ENCODE data around the gene PITPNC1. TPM values are rescaled to one million over a fixed set of nuclear protein-coding genes. Genes with fewer than 3 reads are reported as not detected.

PITPNC1 gene
- total RNA-seq, 1 donor from 2014 or later = 40.3 TPM

GRCh38 chr17:67474081-67474661, 97.1 kb downstream of the PITPNC1 start:
- Mint-ChIP-seq H3K27me3 (ENCODE audit: unreplicated experiment) (no peaks in the 10 kb centered on the region), H3K36me3 (ENCODE audit: unreplicated experiment) (peaks cover 9% of the 10 kb centered on the region), H3K27ac (ENCODE audit: unreplicated experiment) (no peak overlapping the region), H3K9me3 (ENCODE audit: unreplicated experiment) (peaks cover 4% of the 10 kb centered on the region), H3K4me1 (ENCODE audit: low read depth, unreplicated experiment) (peaks cover 18% of the 10 kb centered on the region), H3K4me3 (ENCODE audit: unreplicated experiment) (no peak overlapping the region)
- no peak for TF ChIP-seq CTCF (IDR thresholded peaks at IDR 0.05; ENCODE audit: partially characterized antibody, unreplicated experiment)
- DNase-seq = no peak

- peaks cover 22% of the 10 kb centered on the region for H3K4me1 Mint-ChIP-seq (ENCODE audit: low read depth, unreplicated experiment)
- H3K27me3 Mint-ChIP-seq (ENCODE audit: unreplicated experiment) = no peaks in the 10 kb centered on the region
- peaks cover 9% of the 10 kb centered on the region for H3K36me3 Mint-ChIP-seq (ENCODE audit: unreplicated experiment)
- H3K4me3 Mint-ChIP-seq (ENCODE audit: unreplicated experiment) = no peak overlapping the region
- DNase-seq = peak; percentile 80
- TF ChIP-seq CTCF (IDR thresholded peaks at IDR 0.05; ENCODE audit: partially characterized antibody, unreplicated experiment) = peak; percentile 27
- H3K27ac Mint-ChIP-seq (ENCODE audit: unreplicated experiment) = peak overlapping the region; percentile 53
- H3K9me3 Mint-ChIP-seq (ENCODE audit: unreplicated experiment) = peaks cover 4% of the 10 kb centered on the region
Observed at GRCh38 chr17:67475161-67475937, 98.3 kb downstream of the PITPNC1 start.

GRCh38 chr17:67476787-67477335, 99.8 kb downstream of the PITPNC1 start:
- Mint-ChIP-seq H3K27me3 (ENCODE audit: unreplicated experiment) (no peaks in the 10 kb centered on the region), H3K27ac (ENCODE audit: unreplicated experiment) (no peak overlapping the region), H3K4me1 (ENCODE audit: low read depth, unreplicated experiment) (peaks cover 22% of the 10 kb centered on the region), H3K9me3 (ENCODE audit: unreplicated experiment) (peaks cover 4% of the 10 kb centered on the region), H3K4me3 (ENCODE audit: unreplicated experiment) (no peak overlapping the region), H3K36me3 (ENCODE audit: unreplicated experiment) (peaks cover 2% of the 10 kb centered on the region)
- no peak for DNase-seq
- no peak for TF ChIP-seq CTCF (IDR thresholded peaks at IDR 0.05; ENCODE audit: partially characterized antibody, unreplicated experiment)

- Mint-ChIP-seq H3K4me3 (ENCODE audit: unreplicated experiment) (no peak overlapping the region), H3K4me1 (ENCODE audit: low read depth, unreplicated experiment) (peaks cover 24% of the 10 kb centered on the region), H3K9me3 (ENCODE audit: unreplicated experiment) (peaks cover 4% of the 10 kb centered on the region), H3K36me3 (ENCODE audit: unreplicated experiment) (no peaks in the 10 kb centered on the region), H3K27me3 (ENCODE audit: unreplicated experiment) (no peaks in the 10 kb centered on the region), H3K27ac (ENCODE audit: unreplicated experiment) (no peak overlapping the region)
- no peak for TF ChIP-seq CTCF (IDR thresholded peaks at IDR 0.05; ENCODE audit: partially characterized antibody, unreplicated experiment)
- DNase-seq = no peak
Observed at GRCh38 chr17:67477687-67478086, 100.6 kb downstream of the PITPNC1 start.
